Raji (cell line): ENCODE measurements around the gene TPI1.

Experiments used
- POLR2A ChIP-seq: IDR thresholded peaks from 2 replicates; pipeline ENCODE4 v1.6.1; 2011; ENCODE audit warnings: low read depth, low read length, control low read depth; ENCODE audit not compliant: insufficient read depth

Gene TPI1

DNA sequence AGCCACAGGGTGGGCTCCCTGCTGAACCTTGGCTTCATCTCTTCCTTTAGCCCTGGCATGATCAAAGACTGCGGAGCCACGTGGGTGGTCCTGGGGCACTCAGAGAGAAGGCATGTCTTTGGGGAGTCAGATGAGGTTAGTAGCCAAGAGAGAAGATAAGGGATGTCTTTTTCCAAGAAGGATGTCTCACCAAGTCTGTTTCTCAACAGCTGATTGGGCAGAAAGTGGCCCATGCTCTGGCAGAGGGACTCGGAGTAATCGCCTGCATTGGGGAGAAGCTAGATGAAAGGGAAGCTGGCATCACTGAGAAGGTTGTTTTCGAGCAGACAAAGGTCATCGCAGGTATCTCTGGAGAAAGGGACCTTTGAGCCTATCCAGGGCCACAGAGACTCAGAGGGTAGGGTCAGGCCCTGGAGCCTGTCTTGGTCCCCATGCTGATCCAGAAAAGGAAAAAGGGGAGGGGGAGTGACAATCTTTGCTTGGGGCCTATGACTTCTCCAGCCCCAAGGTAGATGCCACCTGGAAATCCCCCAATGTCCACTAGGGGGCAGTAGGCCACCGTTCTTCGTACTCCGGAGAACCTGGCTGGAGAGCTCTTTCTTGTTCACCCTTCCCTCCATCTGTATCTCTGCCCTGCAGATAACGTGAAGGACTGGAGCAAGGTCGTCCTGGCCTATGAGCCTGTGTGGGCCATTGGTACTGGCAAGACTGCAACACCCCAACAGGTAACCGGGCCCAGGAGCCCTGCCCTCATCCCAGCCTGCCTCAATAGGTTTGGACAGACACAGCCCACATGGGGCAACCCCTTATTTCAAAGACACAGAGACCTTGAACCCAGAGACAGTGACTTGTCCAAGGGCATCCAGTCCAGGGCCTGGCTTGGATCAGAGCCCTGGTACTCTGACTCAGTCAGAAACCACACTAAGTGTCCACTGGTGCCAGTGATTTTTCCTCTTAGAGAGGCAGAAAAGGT is 2.0 kb downstream of the TPI1 start:
- no peak for TF ChIP-seq POLR2A

DNA sequence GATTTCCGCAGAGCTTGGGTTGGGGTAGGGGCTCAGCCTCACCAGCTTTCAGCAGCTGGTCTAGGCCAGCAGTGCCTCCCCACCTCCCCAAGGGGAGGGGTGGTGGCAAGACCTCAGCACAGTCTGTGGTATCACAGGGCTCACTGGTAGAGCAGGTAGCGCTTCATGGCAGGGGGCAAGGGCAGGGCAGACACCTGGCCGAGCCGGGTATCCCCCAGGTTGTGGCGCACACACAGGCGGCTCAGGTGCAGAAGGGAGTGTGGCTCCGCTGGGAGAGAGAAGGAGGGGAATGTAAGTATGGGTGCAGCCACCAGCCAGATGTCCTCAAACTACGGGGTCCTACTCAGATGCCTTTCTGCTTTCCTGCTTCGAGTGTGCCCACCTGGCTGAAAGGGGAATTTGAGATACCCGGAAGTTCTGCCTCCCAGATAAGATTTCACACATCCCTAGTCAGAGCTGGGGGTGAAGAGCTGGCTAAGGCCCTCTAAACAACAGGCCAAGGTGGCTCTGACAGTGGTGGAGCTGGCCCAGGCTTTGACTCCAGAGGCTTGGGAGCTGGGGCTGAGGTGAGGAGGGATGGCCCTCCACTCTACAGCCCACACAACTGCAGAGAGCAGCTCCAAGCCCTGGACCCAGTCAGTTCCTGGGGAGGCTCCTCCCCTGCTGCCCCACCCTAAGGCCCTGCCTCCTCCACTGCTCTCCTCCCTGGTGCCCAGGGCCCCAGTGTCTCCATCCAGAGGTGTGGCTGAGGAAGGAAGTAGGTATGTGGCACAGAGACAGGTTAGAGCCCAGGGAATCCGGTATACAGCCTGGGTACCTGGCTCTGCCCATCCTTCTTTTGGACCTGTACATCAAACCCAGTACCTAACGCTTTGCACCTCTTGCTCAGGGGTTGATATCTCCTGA is 4.0 kb downstream of the TPI1 start:
- peak; percentile 70 for TF ChIP-seq POLR2A

DNA sequence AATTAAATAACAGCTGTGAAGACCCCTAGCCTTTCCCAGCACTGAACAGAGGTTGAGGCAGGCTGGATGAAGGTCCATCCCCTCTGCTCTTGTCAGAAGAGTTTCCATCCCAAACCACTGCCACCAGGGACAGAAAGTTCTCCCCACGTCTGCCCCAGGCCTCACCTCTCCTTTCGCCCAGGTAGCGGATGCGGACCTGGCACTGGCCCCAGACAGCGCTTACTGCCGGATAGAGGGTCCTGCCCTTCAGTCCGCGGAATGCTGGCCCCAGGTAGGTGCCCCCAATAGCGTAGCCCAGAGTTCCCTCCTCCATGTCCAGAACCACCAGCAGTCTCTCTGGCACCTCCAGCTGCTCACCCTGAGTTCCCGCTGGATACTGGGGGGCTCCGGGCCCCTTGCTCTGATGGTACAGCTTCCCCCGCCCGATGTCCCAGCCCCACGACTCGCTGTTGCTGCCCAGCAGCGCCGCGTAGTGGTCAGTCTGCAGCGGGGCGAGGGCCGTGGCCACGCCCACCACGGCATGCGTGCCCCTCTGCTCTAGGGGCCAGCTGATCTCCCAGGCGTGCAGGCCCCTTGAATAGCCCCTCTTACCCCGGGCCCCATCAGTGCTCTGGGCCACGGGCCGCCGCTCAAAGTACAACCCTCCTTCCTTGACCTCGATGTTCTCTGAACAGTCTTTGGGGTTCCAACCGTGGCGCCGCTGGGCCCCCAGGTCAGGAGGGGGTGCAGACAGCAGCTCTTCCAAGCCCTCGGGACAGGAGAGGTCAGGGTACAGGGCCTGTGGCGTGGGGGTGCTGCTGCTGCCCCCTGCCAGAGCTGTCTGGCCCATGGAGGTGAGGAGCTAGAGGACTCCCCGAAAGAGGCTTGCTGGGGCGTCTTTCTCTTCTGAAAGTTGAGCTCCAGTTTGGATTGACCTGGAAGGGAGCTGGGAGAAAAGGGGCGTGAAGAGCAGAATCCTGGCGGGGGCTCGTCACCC is 5.0 kb downstream of the TPI1 start:
- peak; percentile 54; the same call in 1 of the 2 replicates for TF ChIP-seq POLR2A

DNA sequence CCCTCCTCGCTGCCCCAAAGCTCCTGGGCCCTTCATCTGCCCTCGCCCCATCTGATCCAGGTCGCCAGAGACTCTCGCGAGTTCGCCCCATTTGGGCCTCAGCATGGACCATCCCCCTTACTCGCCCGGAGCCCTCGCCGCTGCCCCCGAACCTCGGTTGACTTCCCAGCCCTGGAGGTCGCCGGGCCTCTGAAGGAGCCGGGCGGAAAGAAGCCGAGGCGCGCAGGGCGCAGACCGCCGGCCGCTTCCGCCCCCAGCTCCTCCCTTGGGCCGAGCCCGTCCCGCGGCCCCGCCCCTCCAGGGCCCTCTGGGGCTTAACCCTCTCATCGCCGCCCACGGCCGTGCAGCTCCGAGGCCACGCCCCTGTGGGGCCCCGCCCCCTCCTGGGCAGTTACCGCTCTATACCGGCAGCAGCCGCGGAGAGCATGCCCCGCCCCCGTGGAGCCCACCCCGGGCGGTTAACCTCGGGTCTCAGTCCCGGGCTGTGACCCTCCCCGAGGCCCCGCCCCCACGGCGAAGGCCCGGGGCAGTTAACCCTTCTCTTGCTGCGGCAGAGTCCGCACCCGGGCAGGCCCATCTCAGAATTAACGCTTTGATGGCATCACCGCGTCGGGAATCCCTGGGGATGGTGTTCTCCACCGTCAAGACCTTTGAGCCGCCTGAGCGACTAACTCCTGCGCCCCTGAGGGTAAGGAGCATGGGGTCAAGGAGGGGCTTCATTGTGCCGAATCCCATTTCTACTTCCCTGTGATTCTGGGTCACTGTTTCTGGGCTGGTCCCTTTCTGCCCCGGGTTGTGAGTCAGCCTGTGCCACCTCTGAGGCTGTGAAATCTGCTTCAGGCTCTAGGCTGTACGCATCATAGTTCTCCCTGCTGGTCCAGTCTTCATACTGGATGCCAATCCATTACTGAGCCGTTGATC is 6.0 kb downstream of the TPI1 start, which contains the start of gene SPSB2:
Gene SPSB2 (minus strand): TSS at position 210 of the 921 bp plus-strand sequence. CDS start 402 bp downstream, outside the sequence.
- TF ChIP-seq POLR2A: peak; percentile 67

GRCh38 chr12:6883252-6883651 is 15.9 kb downstream of the TPI1 start:
- no peak for TF ChIP-seq POLR2A

DNA sequence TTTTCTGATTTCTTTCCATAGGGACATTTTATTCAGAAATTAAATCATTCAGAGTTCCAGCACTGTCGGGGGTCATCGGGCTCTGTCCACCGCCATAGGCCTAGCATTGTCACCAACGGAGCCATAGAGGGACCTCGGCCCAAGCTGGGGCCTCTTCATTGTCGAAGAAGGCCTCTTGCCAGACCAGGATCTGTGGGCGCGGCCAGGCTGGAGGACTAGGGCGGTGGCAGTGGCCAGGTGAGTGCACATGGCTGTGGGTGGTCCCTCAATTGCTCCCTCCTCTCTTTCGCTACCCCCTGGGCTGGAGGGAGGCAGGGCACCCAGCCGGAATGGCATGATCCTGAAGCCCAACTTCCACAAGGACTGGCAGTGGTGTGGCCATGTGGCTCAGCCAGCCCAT is 16.4 kb downstream of the TPI1 start:
- TF ChIP-seq POLR2A: no peak

GRCh38 chr12:6884539-6884938 is 17.2 kb downstream of the TPI1 start:
- TF ChIP-seq POLR2A: no peak

- no peak for TF ChIP-seq POLR2A
Observed at GRCh38 chr12:6887460-6887859, 20.1 kb downstream of the TPI1 start.

DNA sequence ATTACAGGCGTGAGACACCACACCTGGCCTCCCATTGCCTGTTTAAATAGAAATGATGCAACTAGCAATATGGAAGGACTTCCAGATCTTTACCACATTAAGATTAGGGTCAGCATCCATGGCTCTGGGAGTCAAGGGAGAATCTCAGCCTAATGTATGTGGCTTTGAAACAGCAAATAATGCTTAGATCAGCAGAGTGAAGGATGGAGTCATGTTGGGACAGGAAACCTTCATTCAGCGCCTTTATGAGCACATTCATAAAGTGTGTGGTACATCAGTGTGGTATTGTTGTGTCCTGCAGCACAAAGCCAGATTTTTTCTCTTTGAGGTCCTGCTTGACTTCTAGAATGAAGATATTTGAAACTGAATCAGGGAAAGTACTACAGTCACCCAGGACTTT is 21.0 kb downstream of the TPI1 start:
- TF ChIP-seq POLR2A: no peak

DNA sequence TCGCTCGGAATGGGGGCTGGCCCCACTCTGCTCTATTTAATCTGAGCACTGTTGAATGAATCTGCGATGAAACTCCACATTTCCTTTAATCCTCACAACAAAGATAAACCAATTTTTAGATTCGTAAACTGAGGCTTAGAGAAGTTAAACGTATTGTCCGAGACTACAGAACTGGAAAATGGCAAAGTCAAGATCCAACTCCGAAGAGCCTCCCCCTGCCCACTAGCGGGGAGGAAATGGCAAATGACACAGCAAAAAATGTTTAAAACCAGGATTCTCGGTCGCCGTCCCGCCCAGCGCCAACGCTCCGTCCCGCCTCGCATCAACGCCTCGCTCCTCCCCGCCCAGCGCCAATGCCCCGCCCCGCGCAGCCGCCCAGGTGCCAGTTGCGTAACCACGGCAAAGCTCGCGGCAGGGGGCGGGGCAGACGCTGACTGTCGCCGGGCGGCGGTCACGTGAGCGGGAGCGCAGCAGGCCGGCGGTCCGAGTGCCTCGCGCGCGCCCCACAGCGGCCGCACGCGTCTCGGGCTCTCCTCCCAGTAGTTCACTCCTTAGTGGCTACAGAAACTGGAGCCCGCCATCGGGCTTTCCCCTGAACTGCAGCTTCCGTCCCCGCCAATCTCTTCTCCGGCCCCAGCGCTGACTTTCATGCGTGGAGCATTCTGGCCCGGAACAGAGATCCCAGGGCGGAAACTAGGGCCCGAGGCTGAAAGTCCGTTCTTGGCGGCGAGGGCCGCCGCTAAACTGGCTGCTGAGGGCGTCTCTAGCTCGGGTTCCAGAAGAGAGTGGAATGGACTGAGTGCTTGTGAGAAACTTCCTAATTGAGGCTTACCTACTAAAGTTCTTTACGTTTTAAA is 23.7 kb downstream of the TPI1 start:
- TF ChIP-seq POLR2A: peak; percentile 93

GRCh38 chr12:6891646-6892001 is 24.3 kb downstream of the TPI1 start:
- no peak for TF ChIP-seq POLR2A

DNA sequence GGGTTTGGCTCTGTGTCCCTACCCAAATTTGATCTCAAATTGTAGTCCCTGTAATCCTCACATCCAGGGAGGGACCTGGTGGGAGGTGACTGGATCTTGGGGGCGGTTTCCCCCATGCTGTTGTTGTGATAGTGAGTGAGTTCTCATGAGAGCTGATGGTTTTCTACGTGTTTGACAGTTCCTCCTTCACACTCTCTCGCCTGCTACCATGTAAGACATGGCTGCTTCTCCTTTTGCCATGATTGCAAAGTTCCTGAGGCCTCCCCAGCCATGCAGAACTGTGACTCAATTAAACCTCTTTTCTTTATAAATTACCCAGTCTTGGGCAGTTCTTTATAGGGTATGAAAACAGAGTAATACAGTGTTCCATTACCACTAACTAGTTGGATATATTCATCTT is 27.0 kb downstream of the TPI1 start:
- TF ChIP-seq POLR2A: no peak
